ENCODE results near the gene ATF3.

Gene ATF3

GRCh38 chr1:212621043-212621948 lies 12.7 kb downstream of the ATF3 start:
- Histone ChIP-seq H3K27ac (ENCODE audit: low read length) (no peak overlapping the region), H3K27me3 (ENCODE audit: insufficient read depth, low read length, poor library complexity) (no peaks in the 10 kb centered on the region), H3K4me2 (ENCODE audit: insufficient read depth, low read length) (no peak overlapping the region), H4K20me1 (ENCODE audit: insufficient read depth, low read length) (no peaks in the 10 kb centered on the region), H3K9me3 (ENCODE audit: insufficient read depth, low read length, severe bottlenecking) (no peaks in the 10 kb centered on the region), H3K36me3 (ENCODE audit: insufficient read depth, low read length) (peaks cover 24% of the 10 kb centered on the region), H3K9ac (ENCODE audit: low read depth, low read length) (no peak overlapping the region), H3K4me1 (ENCODE audit: insufficient read depth, low read length) (peaks cover 7% of the 10 kb centered on the region; the same call in 1 of the 2 replicates), H2AFZ (ENCODE audit: low read depth, low read length) (no peak overlapping the region), H3K4me3 (ENCODE audit: low read depth in 1 of 2, low read length in 2 of 2) (no peak overlapping the region), H3K79me2 (ENCODE audit: insufficient read depth, low read length) (no peaks in the 10 kb centered on the region)
- TF ChIP-seq EZH2 (IDR thresholded peaks at IDR 0.05; ENCODE audit: borderline replicate concordance, low read depth, low read length, severe bottlenecking) (no peak), CTCF (IDR thresholded peaks at IDR 0.05; ENCODE audit: borderline replicate concordance, extremely low read depth, low read length, poor library complexity, severe bottlenecking) (no peak)
- DNase-seq (no peak), ATAC-seq (ENCODE audit: insufficient read depth, low read depth) (no peak)

- Histone ChIP-seq H3K4me2 (ENCODE audit: insufficient read depth, low read length) (no peak overlapping the region), H3K4me3 (ENCODE audit: low read depth in 1 of 2, low read length in 2 of 2) (no peak overlapping the region), H3K4me1 (ENCODE audit: insufficient read depth, low read length) (peaks cover 7% of the 10 kb centered on the region; the same call in 1 of the 2 replicates), H3K9me3 (ENCODE audit: insufficient read depth, low read length, severe bottlenecking) (no peaks in the 10 kb centered on the region), H3K36me3 (ENCODE audit: insufficient read depth, low read length) (peaks cover 24% of the 10 kb centered on the region), H3K27ac (ENCODE audit: low read length) (no peak overlapping the region), H4K20me1 (ENCODE audit: insufficient read depth, low read length) (no peaks in the 10 kb centered on the region), H3K27me3 (ENCODE audit: insufficient read depth, low read length, poor library complexity) (no peaks in the 10 kb centered on the region), H2AFZ (ENCODE audit: low read depth, low read length) (no peak overlapping the region), H3K79me2 (ENCODE audit: insufficient read depth, low read length) (no peaks in the 10 kb centered on the region), H3K9ac (ENCODE audit: low read depth, low read length) (no peak overlapping the region)
- ATAC-seq (ENCODE audit: insufficient read depth, low read depth) (no peak), DNase-seq (no peak)
- TF ChIP-seq EZH2 (IDR thresholded peaks at IDR 0.05; ENCODE audit: borderline replicate concordance, low read depth, low read length, severe bottlenecking): no peak
- no peak for TF ChIP-seq CTCF (IDR thresholded peaks at IDR 0.05; ENCODE audit: borderline replicate concordance, extremely low read depth, low read length, poor library complexity, severe bottlenecking)
Measured at GRCh38 chr1:212621949-212622305, 13.4 kb downstream of the ATF3 start.

- Histone ChIP-seq H3K27me3 (ENCODE audit: insufficient read depth, low read length, poor library complexity) (no peaks in the 10 kb centered on the region), H3K4me1 (ENCODE audit: insufficient read depth, low read length) (peaks cover 7% of the 10 kb centered on the region; the same call in 1 of the 2 replicates), H3K4me3 (ENCODE audit: low read depth in 1 of 2, low read length in 2 of 2) (no peak overlapping the region), H2AFZ (ENCODE audit: low read depth, low read length) (no peak overlapping the region), H3K27ac (ENCODE audit: low read length) (no peak overlapping the region), H3K79me2 (ENCODE audit: insufficient read depth, low read length) (no peaks in the 10 kb centered on the region), H3K36me3 (ENCODE audit: insufficient read depth, low read length) (peaks cover 24% of the 10 kb centered on the region), H4K20me1 (ENCODE audit: insufficient read depth, low read length) (no peaks in the 10 kb centered on the region), H3K4me2 (ENCODE audit: insufficient read depth, low read length) (no peak overlapping the region), H3K9ac (ENCODE audit: low read depth, low read length) (no peak overlapping the region), H3K9me3 (ENCODE audit: insufficient read depth, low read length, severe bottlenecking) (no peaks in the 10 kb centered on the region)
- TF ChIP-seq EZH2 (IDR thresholded peaks at IDR 0.05; ENCODE audit: borderline replicate concordance, low read depth, low read length, severe bottlenecking) (no peak), CTCF (IDR thresholded peaks at IDR 0.05; ENCODE audit: borderline replicate concordance, extremely low read depth, low read length, poor library complexity, severe bottlenecking) (no peak)
- ATAC-seq (ENCODE audit: insufficient read depth, low read depth) (no peak), DNase-seq (no peak)
Measured at GRCh38 chr1:212622467-212622866, 13.9 kb downstream of the ATF3 start.
